Measurements from ENCODE around the gene SNAI3.
"Not testable (repeated sequence)": the region's sequence is repeated elsewhere in the genome, so short reads cannot be mapped to it uniquely, and the experiment has no call there.

Gene SNAI3

DNA sequence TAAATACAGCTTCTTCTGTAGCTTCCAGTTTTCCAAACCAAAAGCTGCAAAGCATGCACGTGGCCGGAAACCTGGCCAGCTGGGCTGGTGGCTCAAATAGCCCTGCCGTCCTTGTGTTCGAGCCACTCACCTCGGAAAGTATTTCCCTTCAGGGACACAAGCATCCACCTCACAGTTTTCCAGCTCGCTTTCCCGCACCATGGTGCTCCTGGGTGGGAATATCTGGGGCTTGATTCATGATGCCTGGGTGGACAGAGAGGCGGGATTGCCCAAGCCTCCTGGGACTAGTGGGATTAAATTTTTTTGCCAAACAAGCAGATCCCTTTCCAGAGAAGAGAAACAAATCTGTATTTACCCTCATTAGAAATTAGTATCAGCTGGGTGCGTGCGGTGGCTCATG, 16.3 kb downstream of the SNAI3 start:
- no peak for DNase-seq (ENCODE audit: low spot score)

- not testable (repeated sequence) for DNase-seq (ENCODE audit: low spot score)
Observed at GRCh38 chr16:88669493-88669892, 16.8 kb downstream of the SNAI3 start.

DNA sequence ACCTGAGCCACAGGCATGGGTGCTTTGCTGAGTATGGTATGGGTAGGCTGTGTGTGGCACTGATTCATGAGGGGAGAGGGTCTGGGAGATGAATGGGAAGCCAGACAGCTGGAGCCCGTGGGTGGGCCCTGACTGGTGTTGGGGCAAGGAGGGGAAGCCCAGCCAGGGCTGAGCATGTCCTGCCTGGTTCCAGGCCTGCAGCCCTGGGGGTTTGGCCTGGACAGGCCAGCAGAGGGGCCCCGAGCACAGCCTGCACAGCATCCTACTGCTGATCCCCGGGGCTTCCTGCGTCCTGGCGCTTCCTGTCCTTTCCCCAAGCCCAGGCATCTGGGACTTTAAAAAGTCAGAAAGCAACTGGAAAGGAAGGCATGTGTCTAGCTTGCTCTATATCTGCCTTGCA, 18.8 kb downstream of the SNAI3 start:
- no peak for DNase-seq (ENCODE audit: low spot score)

DNA sequence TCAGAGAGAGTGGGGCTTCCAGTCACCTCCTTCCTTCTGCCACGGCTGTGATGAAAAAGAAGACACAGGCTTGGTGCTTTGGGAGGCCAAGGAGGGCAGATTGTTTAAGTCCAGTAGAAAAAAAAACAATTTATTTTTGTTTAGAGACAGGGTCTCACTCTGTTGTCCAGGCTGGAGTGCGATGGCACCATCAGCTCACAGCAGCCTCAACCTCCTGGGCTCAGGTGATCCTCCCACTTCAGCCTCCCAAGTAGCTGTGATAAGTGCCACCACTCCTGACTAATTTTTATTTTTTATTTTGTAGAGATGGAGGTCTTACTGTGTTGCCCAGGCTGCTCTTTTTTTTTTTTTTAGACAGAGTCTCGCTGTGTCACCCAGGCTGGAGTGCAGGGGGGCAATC, 20.7 kb downstream of the SNAI3 start:
- no peak for DNase-seq (ENCODE audit: low spot score)

DNA sequence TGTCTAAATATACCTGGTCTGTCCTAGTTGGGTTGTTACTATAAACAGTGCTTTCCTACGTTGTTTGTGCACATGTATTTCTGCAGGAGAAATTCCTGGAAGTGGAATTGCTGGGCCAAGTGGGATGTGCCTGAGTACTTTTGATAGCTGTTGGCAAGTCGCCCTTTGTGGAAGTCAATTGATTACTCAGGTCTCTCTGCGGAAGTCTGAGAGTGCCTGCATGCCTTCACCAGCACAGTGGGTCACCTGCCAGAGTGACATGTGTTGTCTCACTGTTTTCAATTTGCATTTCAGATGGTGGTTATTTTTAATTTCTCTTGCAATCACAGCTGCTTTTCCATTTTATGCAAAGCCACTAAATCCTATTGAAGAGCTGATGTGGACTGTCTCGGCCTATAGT, 21.2 kb downstream of the SNAI3 start:
- DNase-seq (ENCODE audit: low spot score): no peak

- DNase-seq (ENCODE audit: low spot score): peak; percentile 98
Observed at GRCh38 chr16:88662843-88663606, 23.3 kb downstream of the SNAI3 start, which contains the start of gene MVD. Gene MVD (minus strand): TSS chr16:88663091. CDS start chr16:88663080, 11 bp downstream.

DNA sequence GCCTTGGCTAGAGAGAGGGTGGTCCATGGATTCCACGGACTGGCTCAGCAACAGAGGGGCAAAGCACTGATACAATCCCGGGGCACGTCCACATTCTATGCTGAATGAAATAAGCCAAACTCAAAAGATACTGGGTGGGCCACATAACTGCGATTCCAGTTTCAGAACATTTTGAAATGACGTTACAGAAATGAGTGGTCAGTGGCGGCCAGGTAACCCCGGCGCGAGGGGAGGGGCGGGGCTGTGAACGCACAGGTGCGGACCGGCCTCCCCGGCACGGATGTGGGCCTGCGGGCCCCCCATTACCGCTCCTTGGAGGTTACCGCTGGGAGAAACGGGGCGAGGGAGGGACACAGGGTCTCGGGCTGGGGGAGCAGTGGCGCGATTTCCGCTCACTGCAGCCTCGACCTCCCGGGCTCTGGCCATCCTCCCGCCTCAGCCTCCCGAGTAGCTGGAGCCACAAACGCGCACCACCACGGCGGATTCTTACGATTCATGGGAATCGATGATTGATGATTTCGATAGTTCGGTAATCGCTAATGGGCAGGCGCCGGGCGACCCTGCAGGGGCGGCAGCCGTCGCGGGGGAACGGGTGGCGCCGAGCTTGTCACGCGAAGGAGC, 24.0 kb downstream of the SNAI3 start:
- DNase-seq (ENCODE audit: low spot score): no peak

DNA sequence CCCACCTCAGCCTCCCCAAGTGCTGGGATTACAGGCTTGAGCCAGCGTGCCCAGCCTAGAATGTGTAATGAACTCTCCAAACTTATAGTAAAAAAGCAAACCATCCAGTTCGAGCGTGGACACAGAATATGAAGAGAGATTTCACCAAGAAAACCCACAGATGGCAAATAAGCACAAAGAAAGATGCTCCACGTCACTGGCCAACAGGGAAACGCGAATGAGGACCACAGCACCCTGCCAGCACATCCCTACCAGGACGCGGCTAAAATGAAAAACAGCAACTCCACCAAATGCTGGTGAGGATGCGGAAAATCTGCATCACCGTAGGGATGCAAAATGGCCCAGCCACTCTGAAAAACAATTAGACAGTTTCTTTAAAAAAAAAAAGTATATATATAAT, 24.8 kb downstream of the SNAI3 start:
- DNase-seq (ENCODE audit: low spot score): no peak

- DNase-seq (ENCODE audit: low spot score): no peak
Observed at GRCh38 chr16:88659160-88659559, 27.1 kb downstream of the SNAI3 start.

GRCh38 chr16:88658714-88659113, 27.6 kb downstream of the SNAI3 start:
- DNase-seq (ENCODE audit: low spot score): no peak

DNA sequence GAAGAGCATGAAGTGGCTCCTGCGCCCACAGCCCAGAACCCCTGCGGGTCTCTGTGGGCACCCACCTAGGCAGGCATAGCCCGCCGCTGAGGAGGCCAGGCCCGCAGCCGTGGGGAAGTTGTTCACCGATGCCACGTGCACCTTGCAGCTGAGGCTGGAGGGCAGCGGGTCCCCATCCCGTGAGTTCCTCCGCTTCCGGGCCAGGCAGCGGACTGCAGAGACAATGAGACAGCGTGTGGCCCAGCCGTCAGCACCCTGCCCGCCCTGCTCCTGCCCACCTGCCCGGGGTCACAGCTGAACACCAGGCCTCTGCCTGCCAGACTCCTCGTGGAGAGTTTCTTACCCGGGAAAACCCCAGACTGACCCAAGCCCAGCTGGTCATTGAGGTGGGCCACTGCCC, 28.9 kb downstream of the SNAI3 start:
- DNase-seq (ENCODE audit: low spot score): no peak

GRCh38 chr16:88656291-88656980, 29.9 kb downstream of the SNAI3 start:
- no peak for DNase-seq (ENCODE audit: low spot score)

- DNase-seq (ENCODE audit: low spot score): no peak
Observed at GRCh38 chr16:88655733-88656281, 30.5 kb downstream of the SNAI3 start.

DNA sequence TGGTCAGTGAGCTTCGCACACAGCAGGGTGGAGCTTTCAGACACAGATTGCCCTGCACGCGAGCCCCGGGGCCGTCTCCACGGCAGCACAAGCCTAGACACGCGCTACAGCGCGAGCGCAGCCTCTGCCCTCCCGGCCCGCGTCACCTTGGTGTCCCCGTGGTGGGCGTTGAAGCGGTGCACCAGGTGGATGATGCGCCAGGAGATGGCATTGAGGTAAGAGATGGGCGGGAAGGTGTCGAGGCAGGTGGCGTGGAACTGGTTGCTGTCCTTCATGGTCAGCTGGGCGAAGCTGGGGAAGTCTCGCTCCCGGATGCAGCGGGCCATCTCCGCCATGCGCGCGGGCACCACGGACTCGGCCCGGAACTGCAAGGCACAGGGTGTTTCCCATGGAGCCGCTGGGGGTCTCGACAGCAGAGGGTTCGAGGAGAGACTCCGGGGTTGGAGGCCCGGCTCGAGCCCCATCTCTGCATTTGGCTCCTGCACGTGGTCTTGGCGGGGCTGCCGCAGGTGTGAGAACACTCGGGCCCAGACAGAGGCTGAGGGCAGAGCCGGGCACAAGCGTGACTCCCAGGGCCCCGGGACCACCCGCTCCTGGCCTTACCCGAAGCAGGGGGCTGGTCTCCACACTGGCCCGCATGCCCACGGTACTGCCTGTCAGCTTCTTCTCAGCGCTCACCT, 31.1 kb downstream of the SNAI3 start:
- no peak for DNase-seq (ENCODE audit: low spot score)

DNA sequence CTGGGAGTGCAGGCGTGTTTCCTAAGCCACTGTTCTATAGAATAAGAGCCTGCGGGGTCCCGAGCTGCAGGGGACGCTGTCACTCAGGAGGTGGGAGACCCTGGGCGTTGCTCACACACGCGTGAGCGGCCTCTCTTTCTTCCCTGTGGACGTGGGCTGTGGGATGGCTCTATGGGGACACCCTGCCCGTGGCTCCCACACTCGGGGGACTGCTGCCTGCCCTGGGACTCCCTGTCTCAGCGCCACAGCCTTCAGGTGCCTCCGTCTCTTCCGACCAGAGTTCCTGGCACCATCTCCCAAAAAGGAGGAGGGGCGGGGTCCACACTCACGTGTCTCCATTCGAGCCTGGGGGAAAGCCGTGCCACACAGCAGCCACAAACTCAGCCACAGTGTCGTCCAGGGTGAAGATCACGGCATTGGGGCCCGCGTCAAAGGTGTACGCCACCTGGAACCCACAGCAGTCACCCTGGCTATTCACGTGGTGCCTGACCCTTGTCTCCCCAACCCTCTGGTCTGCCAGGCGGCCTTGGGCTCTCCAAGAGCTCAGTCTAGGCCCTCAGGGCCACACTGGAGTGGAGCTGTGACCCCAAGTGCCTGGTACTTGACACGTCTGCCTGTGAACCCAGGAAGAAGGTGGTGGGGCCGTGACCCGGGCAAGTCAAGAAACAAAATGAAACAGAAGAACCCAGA, 31.8 kb downstream of the SNAI3 start:
- DNase-seq (ENCODE audit: low spot score): no peak

DNA sequence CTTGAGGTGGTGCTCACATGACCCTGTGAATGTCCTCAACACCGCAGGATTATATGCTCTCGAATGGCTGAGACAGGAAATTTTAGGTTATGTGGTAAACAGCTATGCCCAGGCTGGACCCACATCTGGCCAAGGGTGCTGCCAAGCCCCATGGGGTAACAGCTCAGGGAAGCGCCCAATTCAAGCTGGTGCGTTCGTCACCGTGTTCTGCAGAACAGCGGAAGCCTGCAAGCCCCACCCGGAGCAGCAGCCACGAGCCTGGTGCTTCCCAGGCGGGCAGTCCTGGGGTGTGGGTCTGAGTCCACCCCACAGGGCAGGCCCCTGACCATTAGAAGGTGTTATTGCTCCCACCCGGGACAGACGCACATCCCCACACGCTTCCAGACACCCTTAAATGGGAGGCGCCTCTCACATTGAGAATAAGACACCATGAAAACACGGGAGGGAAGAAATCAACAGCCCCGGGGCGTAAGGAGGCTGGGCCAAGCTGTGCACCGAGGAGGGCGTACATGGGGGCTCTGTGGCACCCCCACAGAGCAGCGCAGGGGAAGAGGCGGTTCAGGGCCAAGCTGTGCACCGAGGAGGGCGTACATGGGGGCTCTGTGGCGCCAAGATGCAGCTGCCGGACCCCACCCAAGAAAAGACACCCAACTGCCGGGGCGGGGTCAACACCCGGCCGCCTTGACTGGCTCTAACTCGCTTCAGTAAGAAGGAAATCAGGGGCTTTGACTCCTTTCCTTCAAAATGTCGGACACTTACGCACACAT, 32.5 kb downstream of the SNAI3 start:
- no peak for DNase-seq (ENCODE audit: low spot score)

DNA sequence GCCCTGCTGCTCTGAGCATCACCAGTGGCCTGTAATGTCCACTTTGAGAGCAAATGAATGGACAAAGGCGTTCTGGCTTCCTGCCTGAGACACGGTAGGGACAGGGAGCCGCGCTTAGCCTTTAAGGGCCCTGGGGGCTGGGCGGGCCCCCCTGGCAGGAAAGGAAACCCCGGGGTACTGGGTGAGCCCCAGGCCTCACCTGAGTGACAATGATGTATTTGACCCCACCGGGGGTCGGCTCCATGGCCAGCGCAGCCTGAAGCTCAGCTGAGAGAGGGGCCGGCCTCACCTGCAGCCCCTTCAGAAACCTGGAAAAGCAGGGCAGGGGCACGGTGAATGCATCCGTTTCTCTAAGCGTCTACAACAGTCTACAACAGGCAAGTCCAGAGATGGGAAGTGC, 33.2 kb downstream of the SNAI3 start:
- DNase-seq (ENCODE audit: low spot score): no peak

DNA sequence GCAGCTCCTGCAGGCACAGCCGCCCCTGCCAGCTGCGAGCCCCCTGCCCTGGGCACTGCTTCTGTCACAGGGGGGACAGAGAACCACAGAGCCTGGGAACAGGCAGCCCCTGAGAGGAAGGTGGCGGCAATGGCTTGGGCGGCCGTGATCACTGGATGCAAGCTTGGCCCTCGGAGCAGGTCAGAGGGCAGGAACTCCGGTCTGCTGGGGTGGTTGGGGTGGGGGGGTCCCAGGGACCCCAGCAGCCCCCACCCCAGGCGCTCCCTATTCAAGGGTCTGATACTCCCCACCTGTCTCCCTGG, 33.6 kb downstream of the SNAI3 start:
- DNase-seq (ENCODE audit: low spot score): no peak

DNA sequence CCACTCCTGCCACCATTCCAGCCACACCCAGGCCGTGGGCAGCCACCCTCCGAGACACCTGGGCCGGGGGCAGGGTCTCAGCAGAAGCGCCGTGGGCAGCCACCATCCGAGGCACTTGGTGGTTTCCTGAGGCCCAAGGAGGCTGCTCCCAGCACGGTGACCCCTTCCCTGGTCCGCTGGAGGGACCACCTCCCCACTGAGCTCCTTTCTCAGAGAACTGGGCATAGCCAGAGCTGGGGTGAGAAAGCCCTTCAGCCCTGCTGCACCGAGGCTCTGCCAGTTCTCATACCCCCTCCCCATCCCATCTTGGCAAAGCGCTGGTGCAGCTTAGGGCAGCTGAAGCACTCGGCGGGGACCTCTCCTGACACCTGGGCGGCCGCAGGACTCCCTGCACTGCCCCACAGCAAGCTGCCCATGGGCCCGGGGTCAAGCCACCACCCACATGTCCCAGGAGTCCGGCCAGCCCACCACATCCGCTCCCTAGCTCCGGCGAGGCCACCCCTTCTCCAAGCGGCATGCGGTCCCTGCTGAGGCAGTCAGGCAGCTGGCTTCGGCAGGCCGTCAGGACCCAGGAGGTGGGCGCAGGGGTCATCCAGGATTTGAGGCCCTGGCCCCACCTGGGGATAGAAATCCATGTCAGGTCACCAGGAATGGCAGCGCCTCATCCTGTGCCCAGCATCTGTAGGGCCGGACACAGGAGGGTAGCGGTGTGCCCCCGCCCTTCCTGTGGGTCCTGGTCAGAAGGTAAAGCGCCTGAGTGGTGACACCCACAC, 34.1 kb downstream of the SNAI3 start:
- no peak for DNase-seq (ENCODE audit: low spot score)

DNA sequence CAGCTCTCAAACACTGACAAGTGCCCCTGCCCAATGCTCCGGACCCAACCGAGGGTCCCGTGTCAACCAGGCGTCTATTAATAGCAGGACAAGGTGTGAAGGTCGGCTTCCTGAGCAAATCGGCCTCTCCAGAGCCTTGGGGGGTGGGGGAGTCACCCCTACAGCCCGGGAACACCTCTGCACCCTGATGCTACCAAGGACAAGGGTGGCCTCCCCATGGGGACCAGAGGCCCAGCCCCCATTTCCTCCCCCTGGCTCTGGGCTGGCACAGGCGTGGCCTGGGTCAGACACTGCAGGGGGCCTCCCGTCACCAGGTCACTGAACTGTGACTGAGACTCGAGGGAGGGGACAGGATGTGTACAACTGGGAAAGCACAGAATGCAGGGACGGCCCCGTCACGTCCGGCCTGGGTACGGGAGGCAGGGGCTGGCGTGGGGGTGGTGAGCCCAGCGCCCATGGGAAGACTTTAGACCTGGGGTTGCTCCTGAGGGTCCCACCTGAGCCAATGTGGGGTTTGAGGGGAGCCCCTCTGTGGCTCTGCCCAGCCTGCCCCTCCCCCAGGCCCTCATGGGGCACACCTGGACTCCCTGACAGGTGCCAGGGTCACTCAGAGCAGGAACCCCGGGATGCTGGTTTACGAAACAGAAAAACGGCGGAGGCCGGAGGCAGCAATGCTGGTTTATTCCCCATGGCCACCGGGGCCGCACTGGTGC, 34.9 kb downstream of the SNAI3 start:
- DNase-seq (ENCODE audit: low spot score): no peak

Measured in hematopoietic multipotent progenitor cell treated with erythropoietin and hydrocortisone succinate and interleukin-3 and kit ligand, for 15 days (in vitro differentiated cells).